Medulla oblongata (tissue), 1 donor: ENCODE measurements around the gene SLC25A5.

ENCODE experiments used
- DNase-seq: peaks from one replicate; pipeline ENCODE4 v3.0.0-alpha.2; 2015; ENCODE audit errors: extremely low spot score

The SLC25A5 gene

DNA sequence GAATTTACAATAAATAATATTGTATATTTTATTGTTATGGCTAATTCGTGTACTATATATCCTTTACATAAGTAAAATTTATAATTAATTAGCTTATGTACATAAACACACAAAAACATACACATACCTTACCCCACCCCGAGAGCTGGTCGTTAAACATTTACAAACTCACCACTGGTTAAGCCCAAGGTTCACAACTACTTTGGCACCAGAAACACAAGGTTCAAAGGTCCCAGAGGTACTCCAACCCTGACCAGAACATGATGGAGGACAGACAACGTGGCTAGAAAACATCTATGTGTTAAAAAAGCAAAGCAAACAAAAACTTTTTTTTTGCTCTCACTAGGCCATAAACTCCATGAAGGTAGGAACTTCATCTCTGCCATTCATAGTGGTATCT lies 37.7 kb downstream of the SLC25A5 start:
- DNase-seq, result no peak

DNA sequence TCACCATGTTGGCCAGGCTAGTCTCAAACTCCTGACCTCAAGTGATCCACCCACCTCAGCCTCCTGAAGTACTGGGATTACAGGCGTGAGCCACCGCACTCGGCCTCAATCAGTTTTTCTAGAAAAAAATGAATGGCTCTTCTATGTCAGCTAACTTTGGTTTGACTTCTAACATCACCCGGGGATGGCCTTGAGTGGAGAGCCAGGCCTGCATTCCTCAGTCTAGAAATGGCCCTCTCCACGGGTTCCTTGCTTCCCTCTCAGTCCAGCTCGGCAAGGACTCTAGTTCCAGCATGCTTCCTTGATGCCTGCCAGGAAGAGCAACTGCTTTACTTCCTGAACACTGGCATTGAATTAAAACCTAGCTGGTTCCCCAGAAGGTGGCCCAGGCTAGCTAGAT lies 39.0 kb downstream of the SLC25A5 start:
- DNase-seq, result no peak

DNA sequence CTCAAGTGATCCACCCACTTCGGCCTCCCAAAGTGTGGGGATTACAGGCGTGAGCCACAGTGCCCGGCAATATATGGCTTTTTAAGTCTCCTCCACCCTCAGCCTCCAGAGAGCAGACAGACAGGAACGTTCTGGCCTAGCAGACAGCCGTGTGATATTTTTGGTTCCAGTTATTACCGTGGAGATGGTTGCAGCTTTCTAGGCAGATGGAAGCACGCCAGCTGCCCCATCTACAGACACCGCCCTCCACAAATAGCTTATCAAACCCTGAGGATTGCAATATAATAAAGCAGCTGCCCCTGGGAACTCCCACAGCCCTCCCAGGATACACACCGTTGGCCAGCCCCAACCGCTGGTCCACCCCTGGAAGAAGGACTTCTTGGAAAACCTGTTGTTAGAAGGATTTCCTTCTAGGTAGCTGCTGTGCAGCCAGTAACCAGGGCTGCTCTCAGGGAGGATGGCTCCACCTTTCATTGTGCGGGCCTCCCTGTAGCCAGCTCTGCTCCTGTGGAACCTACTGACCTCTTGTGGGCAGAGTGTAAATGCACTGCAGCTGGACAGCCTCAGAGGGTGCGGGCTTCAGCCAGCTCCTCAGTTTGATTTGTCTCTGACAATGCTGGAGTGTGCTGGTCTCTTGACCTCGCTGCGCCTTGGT lies 44.0 kb downstream of the SLC25A5 start:
- peak; percentile 64 for DNase-seq

DNA sequence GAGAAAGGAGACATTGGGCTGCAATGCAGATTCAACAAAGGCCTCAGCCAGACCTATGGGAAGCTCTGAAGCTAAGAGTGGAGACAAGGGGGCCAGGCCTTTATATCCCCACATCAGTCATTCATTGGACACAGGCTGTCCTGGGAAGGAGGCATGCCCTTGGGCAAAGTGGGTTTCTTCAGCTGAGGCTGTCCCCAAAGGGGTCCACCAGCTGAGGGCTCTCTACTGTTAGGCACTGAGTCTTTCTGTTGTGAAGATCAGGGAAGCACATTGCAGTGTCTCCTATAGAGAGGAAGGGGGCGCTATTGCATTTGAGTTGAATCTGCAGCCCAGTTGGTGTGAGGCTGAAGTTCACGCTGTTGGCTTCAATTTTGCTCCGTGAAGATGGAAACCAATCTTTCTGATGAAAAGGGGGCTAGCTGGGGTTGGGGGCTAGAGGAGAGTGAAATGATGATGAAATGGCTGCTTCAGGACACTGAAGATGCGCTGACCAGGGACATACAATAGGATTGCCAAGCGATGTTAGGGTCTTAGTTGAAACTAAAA lies 48.0 kb downstream of the SLC25A5 start:
- DNase-seq, result peak; percentile 79

DNA sequence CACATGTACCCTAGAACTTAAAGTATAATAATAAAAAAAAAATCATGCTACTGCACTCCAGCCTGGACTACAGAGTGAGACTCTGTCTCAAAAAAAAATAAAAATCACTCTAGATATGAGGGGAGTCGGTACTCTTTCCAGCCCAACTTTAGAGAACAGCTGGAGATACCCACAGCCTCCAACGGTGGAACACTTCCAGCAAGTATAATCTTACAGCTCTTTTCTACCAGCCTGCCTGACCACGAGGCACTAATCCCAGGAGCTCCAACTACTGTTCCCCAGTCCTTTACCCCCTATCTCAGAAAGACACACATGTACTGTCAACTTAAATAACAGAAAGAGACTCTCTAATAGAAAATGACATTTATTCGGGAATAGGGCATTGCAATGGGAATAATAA lies 50.1 kb downstream of the SLC25A5 start:
- no peak for DNase-seq
